Measurements from ENCODE around the gene ADAMTSL3. TPM values are rescaled to one million over a fixed set of nuclear protein-coding genes. Genes with fewer than 3 reads are reported as not detected.

Gene ADAMTSL3
- polyA plus RNA-seq, 1 donor from 2014 or later: 0.51 TPM

DNA sequence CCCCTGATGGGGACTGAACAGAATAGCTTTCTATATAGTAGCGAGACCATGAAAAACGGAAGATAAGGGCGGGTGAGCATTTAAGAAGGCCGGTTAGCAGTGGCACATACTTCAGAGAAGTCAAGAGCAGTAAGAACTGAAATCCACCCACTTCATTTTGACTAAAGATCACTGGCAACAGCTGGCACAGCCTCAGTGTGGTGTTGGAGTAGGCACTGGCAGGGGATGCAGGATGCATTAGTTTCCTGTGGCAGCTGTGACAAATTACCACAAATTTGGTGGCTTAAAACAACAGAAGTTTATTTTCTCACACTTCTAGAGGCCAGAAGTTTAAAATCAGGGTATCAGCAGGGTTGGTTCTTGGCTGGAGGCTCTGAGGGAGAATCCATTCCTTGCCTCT lies 176.5 kb downstream of the ADAMTSL3 start:
- H3K36me3 ChIP-seq (ENCODE audit: insufficient read depth, low read length): no peaks in the 10 kb centered on the region
- no peaks in the 10 kb centered on the region for H3K9me3 ChIP-seq (ENCODE audit: low read length)
- no peak overlapping the region for H3K4me2 ChIP-seq (ENCODE audit: low read length)
- H3K79me2 ChIP-seq (replicated peaks; ENCODE audit: insufficient read depth, low read length): no peaks in the 10 kb centered on the region
- H3K27me3 ChIP-seq (ENCODE audit: insufficient read depth, low read depth, low read length): no peaks in the 10 kb centered on the region
- no peaks in the 10 kb centered on the region for H4K20me1 ChIP-seq (ENCODE audit: insufficient read depth)
- H2AFZ ChIP-seq (ENCODE audit: low read depth, low read length): no peak overlapping the region
- no peaks in the 10 kb centered on the region for H3F3A ChIP-seq (ENCODE audit: insufficient read depth, low read length, poor library complexity, severe bottlenecking)
- TF ChIP-seq EZH2 (IDR thresholded peaks at IDR 0.05; ENCODE audit: borderline replicate concordance, insufficient read depth, low read length, poor library complexity, severe bottlenecking) (no peak), MXI1 (conservative IDR thresholded peaks at IDR 0.05; ENCODE audit: poor library complexity, severe bottlenecking) (no peak), CTCF (IDR thresholded peaks at IDR 0.05; ENCODE audit: poor library complexity, severe bottlenecking) (no peak), SMC3 (conservative IDR thresholded peaks at IDR 0.05; ENCODE audit: poor library complexity) (no peak), TAF1 (IDR thresholded peaks at IDR 0.05; ENCODE audit: low read depth) (no peak), EP300 (conservative IDR thresholded peaks at IDR 0.05; ENCODE audit: poor library complexity, severe bottlenecking) (no peak), RAD21 (conservative IDR thresholded peaks at IDR 0.05) (no peak), POLR2AphosphoS5 (IDR thresholded peaks at IDR 0.05) (no peak), REST (IDR thresholded peaks at IDR 0.05; ENCODE audit: borderline replicate concordance) (no peak)
- no peaks in the 10 kb centered on the region for H3K9me2 ChIP-seq (ENCODE audit: insufficient read depth, low read length)
- no peak overlapping the region for H3K27ac ChIP-seq (ENCODE audit: low read length)
- H3K9ac ChIP-seq (ENCODE audit: low read length): no peak overlapping the region
- H3K4me3 ChIP-seq (ENCODE audit: low read length): no peak overlapping the region

DNA sequence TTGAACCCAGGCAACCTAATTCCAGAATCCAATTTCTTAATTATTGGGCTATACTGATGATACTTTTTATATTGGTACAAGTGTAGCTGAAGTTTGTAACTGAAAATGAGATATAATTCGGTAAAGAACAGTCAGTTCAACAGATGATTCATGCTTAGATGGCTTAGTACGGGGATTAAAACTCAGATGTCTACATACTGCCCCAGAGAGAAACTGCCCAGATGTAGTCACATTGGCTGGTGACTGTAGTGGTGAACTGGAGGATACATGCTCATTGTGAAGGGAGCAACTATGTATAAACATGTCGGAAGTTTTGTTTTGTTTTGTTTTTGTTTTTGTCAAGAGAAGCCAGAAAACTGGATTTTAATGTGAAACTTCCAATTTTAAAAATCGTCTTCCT lies 179.6 kb downstream of the ADAMTSL3 start:
- no peaks in the 10 kb centered on the region for H3K27me3 ChIP-seq (ENCODE audit: insufficient read depth, low read depth, low read length)
- no peak overlapping the region for H3K9ac ChIP-seq (ENCODE audit: low read length)
- no peak overlapping the region for H3K27ac ChIP-seq (ENCODE audit: low read length)
- no peak overlapping the region for H3K4me2 ChIP-seq (ENCODE audit: low read length)
- no peak for TF ChIP-seq EP300 (conservative IDR thresholded peaks at IDR 0.05; ENCODE audit: poor library complexity, severe bottlenecking)
- no peak for TF ChIP-seq RAD21 (conservative IDR thresholded peaks at IDR 0.05)
- TF ChIP-seq REST (IDR thresholded peaks at IDR 0.05; ENCODE audit: borderline replicate concordance): no peak
- TF ChIP-seq EZH2 (IDR thresholded peaks at IDR 0.05; ENCODE audit: borderline replicate concordance, insufficient read depth, low read length, poor library complexity, severe bottlenecking): no peak
- no peak for TF ChIP-seq SMC3 (conservative IDR thresholded peaks at IDR 0.05; ENCODE audit: poor library complexity)
- TF ChIP-seq MXI1 (conservative IDR thresholded peaks at IDR 0.05; ENCODE audit: poor library complexity, severe bottlenecking): no peak
- no peak for TF ChIP-seq POLR2AphosphoS5 (IDR thresholded peaks at IDR 0.05)
- no peak for TF ChIP-seq TAF1 (IDR thresholded peaks at IDR 0.05; ENCODE audit: low read depth)
- TF ChIP-seq CTCF (IDR thresholded peaks at IDR 0.05; ENCODE audit: poor library complexity, severe bottlenecking): no peak
- no peak overlapping the region for H3K4me3 ChIP-seq (ENCODE audit: low read length)
- H3K36me3 ChIP-seq (ENCODE audit: insufficient read depth, low read length): no peaks in the 10 kb centered on the region
- no peak overlapping the region for H2AFZ ChIP-seq (ENCODE audit: low read depth, low read length)
- H3K9me2 ChIP-seq (ENCODE audit: insufficient read depth, low read length): no peaks in the 10 kb centered on the region
- H4K20me1 ChIP-seq (ENCODE audit: insufficient read depth): no peaks in the 10 kb centered on the region
- no peaks in the 10 kb centered on the region for H3K9me3 ChIP-seq (ENCODE audit: low read length)
- H3F3A ChIP-seq (ENCODE audit: insufficient read depth, low read length, poor library complexity, severe bottlenecking): no peaks in the 10 kb centered on the region
- H3K79me2 ChIP-seq (replicated peaks; ENCODE audit: insufficient read depth, low read length): no peaks in the 10 kb centered on the region

Measured in neural cell (in vitro differentiated cells).